GM06990 (cell line): Measurements from ENCODE around the gene RNF17.

Experiments used
- DNase-seq: peaks from one replicate; pipeline ENCODE4 v3.0.0-alpha.2; 2011; ENCODE audit not compliant: insufficient read length; ENCODE audit errors: extremely low read depth
- H3K27me3 ChIP-seq: replicated peaks from 2 replicates; pipeline ENCODE4 v1.6.0; 2011; ENCODE audit warnings: low read length; ENCODE audit not compliant: control insufficient read depth, insufficient read depth
- H3K36me3 ChIP-seq: 2 replicates; pipeline ENCODE4 v1.5.1; 2011; ENCODE audit warnings: low read length; ENCODE audit not compliant: control insufficient read depth, insufficient read depth
- H3K4me3 ChIP-seq: replicated peaks from 2 replicates; pipeline ENCODE4 v1.5.1; 2011; ENCODE audit warnings: low read depth, mild to moderate bottlenecking, control low read depth, low read length
- TF ChIP-seq, protein P1 (sequence below): IDR thresholded peaks from 2 replicates; pipeline ENCODE4 v1.5.1; 2011; ENCODE audit warnings: low read length, control low read depth, mild to moderate bottlenecking, inconsistent platforms; ENCODE audit not compliant: insufficient read depth, poor library complexity, severe bottlenecking

Gene RNF17

DNA sequence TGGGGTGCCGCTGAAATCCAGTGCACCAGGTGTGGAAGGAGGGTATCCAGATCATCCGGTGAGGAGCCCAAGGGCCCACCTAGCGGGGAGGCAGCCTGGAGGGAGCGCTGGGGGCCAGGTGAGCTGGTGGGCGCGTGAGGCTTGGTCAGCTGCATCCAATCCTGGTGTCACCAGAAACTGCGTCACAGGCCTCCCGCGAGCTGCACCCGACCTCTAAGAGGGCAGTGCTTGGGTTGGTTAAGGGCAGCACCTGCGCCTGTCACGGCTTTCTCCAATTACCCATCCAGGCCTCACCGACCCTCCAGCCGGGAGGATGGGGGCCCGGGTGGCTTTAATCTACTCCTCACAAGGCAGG lies 284 bp downstream of the RNF17 start:
- Histone ChIP-seq H3K27me3 (no peaks in the 10 kb centered on the region), H3K36me3 (no peaks in the 10 kb centered on the region), H3K4me3 (no peak overlapping the region)
- TF ChIP-seq, protein P1, sequence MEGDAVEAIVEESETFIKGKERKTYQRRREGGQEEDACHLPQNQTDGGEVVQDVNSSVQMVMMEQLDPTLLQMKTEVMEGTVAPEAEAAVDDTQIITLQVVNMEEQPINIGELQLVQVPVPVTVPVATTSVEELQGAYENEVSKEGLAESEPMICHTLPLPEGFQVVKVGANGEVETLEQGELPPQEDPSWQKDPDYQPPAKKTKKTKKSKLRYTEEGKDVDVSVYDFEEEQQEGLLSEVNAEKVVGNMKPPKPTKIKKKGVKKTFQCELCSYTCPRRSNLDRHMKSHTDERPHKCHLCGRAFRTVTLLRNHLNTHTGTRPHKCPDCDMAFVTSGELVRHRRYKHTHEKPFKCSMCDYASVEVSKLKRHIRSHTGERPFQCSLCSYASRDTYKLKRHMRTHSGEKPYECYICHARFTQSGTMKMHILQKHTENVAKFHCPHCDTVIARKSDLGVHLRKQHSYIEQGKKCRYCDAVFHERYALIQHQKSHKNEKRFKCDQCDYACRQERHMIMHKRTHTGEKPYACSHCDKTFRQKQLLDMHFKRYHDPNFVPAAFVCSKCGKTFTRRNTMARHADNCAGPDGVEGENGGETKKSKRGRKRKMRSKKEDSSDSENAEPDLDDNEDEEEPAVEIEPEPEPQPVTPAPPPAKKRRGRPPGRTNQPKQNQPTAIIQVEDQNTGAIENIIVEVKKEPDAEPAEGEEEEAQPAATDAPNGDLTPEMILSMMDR, result no peak
- DNase-seq, result no peak

DNA sequence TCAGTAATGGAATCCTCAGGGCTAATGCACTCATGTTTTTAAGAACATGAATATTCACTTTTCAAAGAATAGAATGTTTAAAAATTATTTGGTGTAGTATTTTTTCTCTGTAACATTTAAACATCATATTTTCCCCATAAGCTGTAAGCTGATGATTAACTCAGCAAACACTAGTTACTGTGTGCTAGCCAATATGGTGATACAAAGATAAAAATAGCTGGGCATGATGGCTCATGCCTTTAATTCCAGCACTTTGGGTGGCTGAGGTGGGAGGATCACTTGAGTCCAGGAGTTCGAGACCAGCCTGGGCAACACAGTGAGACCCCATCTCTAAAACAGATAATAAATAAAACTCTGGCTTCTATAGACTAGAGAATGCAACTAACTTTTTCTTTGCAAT lies 13.2 kb downstream of the RNF17 start:
- TF ChIP-seq, protein P1, result no peak

DNA sequence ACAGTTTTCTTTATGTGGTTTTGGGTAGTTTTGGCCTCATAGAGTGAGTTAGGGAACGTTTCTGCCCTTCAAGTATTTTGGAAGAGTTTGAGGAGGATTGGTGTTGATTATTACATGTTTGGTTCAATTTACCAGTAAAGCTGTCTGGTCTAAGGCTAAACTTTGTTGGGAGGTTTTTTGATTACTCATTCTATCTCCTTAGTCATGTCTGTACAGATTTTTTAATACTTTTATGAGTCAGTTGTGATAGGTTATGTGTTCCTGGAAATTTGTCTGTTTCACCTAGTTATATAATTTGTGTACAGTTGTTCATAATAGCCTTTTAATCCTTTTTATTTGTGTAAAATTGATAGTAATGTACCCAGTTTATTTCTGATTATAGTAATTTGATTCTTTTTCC lies 20.4 kb downstream of the RNF17 start:
- no peaks in the 10 kb centered on the region for H3K36me3 ChIP-seq
- no peaks in the 10 kb centered on the region; the same call in 1 of the 2 replicates for H3K27me3 ChIP-seq
- TF ChIP-seq, protein P1, result no peak
- no peak overlapping the region for H3K4me3 ChIP-seq
- DNase-seq, result no peak

More for the DNA sequence above, 13.2 kb downstream of the RNF17 start:
- H3K27me3 ChIP-seq, result no peaks in the 10 kb centered on the region
- no peaks in the 10 kb centered on the region for H3K36me3 ChIP-seq
- DNase-seq, result no peak
- no peak overlapping the region for H3K4me3 ChIP-seq

DNA sequence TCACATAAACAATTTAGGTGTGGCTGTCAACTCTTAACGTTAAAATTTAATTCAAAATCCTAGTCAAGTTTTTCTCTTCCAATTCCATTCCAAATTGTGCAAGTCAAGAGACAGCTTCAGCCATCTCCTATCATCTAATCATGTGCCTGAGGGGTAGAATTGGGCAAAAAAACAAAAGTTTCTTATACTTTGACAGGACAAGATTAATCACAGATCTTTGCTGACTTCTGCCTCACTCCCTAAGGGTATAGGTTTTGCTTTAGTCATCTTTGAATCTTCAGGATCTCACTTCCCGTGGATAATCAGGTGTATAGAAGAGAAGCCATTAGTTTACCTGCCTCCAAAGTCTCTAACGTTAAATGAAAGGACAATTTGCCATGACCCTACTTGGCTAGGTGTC lies 24.6 kb downstream of the RNF17 start:
- Histone ChIP-seq H3K4me3 (no peak overlapping the region), H3K27me3 (no peaks in the 10 kb centered on the region; the same call in none of the 2 replicates), H3K36me3 (no peaks in the 10 kb centered on the region)
- no peak for DNase-seq
- TF ChIP-seq, protein P1, result no peak

DNA sequence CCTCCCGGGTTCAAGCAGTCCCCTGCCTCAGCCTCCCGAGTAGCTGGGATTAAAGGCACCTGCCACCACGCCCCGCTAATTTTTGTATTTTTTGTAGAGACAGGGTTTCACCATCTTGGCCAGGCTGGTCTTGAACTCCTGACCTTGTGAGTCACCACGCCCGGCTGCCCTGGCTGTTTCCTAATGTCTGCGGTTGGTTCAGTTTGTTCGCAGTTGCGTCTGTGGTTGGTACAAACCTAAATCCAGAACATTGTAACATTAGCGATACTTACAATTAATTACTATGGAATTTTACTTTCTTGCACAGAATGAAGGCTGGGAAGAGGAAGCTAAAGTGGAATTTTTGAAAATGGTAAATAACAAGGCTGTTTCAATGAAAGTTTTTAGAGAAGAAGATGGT lies 38.1 kb downstream of the RNF17 start:
- no peaks in the 10 kb centered on the region for H3K36me3 ChIP-seq
- no peak for DNase-seq
- H3K4me3 ChIP-seq, result no peak overlapping the region
- TF ChIP-seq, protein P1, result no peak
- H3K27me3 ChIP-seq, result no peaks in the 10 kb centered on the region

DNA sequence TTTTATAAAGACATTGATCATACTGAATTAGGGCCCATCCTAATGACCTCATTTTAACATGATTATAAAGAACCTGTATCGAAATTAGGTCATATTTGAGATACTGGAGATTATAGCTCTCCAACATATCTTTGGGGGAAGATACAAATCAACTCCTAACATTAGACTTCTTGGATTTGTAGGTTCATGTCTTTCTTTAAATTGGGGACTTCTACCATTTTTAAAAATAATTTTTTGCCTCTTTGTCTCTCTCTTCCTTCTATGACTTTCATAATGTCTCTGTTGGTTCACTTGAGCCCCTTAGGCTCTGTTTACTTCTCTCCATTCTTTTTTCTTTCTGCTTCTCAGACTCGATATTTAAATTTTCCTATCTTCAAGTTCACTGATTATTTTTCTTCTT lies 57.2 kb downstream of the RNF17 start:
- H3K36me3 ChIP-seq, result no peaks in the 10 kb centered on the region
- no peak overlapping the region for H3K4me3 ChIP-seq
- TF ChIP-seq, protein P1, result no peak
- no peaks in the 10 kb centered on the region for H3K27me3 ChIP-seq
- DNase-seq, result no peak
